Measurements from ENCODE around the gene MED9.

- TF ChIP-seq, protein P1, sequence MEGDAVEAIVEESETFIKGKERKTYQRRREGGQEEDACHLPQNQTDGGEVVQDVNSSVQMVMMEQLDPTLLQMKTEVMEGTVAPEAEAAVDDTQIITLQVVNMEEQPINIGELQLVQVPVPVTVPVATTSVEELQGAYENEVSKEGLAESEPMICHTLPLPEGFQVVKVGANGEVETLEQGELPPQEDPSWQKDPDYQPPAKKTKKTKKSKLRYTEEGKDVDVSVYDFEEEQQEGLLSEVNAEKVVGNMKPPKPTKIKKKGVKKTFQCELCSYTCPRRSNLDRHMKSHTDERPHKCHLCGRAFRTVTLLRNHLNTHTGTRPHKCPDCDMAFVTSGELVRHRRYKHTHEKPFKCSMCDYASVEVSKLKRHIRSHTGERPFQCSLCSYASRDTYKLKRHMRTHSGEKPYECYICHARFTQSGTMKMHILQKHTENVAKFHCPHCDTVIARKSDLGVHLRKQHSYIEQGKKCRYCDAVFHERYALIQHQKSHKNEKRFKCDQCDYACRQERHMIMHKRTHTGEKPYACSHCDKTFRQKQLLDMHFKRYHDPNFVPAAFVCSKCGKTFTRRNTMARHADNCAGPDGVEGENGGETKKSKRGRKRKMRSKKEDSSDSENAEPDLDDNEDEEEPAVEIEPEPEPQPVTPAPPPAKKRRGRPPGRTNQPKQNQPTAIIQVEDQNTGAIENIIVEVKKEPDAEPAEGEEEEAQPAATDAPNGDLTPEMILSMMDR (tag by site-specific recombination; IDR thresholded peaks at IDR 0.05) = no peak
- TF ChIP-seq, protein P2, sequence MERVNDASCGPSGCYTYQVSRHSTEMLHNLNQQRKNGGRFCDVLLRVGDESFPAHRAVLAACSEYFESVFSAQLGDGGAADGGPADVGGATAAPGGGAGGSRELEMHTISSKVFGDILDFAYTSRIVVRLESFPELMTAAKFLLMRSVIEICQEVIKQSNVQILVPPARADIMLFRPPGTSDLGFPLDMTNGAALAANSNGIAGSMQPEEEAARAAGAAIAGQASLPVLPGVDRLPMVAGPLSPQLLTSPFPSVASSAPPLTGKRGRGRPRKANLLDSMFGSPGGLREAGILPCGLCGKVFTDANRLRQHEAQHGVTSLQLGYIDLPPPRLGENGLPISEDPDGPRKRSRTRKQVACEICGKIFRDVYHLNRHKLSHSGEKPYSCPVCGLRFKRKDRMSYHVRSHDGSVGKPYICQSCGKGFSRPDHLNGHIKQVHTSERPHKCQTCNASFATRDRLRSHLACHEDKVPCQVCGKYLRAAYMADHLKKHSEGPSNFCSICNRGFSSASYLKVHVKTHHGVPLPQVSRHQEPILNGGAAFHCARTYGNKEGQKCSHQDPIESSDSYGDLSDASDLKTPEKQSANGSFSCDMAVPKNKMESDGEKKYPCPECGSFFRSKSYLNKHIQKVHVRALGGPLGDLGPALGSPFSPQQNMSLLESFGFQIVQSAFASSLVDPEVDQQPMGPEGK (tag by site-specific recombination; IDR thresholded peaks at IDR 0.05) = no peak
- TF ChIP-seq BCL11A (tag by site-specific recombination; IDR thresholded peaks at IDR 0.05; ENCODE audit: low read depth) = no peak
- no peak for TF ChIP-seq ZNF146 (tag by site-specific recombination; IDR thresholded peaks at IDR 0.05)
- no peak for TF ChIP-seq ELK4 (IDR thresholded peaks at IDR 0.05; ENCODE audit: borderline replicate concordance, low read depth, low read length)
- TF ChIP-seq ZNF530 (tag by site-specific recombination; IDR thresholded peaks at IDR 0.05; ENCODE audit: low read depth) = no peak
- no peak for TF ChIP-seq ZNF280D (tag by site-specific recombination; IDR thresholded peaks at IDR 0.05)
These were observed 9.1 kb upstream of the MED9 start for GRCh38 chr17:17467720-17468119.
